A204.1 (cell line): Measurements from ENCODE around the gene CDC42BPB.

Experiments used
- FAIRE-seq: peaks from 2 replicates; lab custom pipeline; 2012; peaks lifted over from hg19 to GRCh38; lab: Jason Lieb, UNC

The CDC42BPB gene

DNA sequence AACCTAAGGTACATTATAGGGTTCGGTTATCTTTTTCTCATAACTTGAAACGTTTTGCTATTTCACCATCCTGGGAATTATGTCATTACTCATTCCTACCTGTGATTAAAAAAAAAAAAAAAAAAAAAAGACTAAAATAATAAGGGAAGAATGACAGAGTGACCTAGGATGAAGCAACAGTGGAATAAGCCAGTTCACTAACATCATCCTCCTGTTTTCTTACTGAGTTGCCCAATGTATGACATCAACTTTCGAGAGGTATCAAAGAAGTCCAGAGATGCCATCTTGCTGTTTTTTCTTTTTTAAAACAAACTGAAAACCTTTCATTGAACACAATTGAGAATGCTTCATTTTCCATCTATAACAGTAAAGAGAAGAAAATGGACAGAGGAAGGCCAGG, 92.1 kb downstream of the CDC42BPB start:
- no peak for FAIRE-seq

- no peak for FAIRE-seq
Measured at GRCh38 chr14:102964152-102964730, 93.1 kb downstream of the CDC42BPB start.

GRCh38 chr14:102962111-102962627, 95.2 kb downstream of the CDC42BPB start:
- FAIRE-seq: no peak

DNA sequence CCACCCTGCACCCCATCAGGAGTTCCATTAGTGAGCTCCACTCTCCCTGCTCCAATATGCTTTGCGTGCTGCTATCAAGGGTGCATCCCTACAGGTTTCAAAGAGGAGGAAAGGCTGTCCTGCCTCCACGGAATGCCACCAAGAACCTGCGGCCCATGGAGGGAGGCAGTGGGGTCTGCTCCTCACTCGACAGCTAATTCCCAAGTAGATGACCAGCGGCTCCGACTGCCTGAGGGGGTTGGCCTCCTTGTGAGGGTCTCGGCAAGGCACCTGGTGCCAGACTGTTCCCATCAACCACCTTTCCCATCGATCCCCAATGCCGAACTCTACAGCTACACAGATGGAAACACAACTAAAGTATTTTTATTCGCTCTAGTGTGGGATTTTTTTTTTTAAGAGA, 98.9 kb downstream of the CDC42BPB start:
- FAIRE-seq: no peak

DNA sequence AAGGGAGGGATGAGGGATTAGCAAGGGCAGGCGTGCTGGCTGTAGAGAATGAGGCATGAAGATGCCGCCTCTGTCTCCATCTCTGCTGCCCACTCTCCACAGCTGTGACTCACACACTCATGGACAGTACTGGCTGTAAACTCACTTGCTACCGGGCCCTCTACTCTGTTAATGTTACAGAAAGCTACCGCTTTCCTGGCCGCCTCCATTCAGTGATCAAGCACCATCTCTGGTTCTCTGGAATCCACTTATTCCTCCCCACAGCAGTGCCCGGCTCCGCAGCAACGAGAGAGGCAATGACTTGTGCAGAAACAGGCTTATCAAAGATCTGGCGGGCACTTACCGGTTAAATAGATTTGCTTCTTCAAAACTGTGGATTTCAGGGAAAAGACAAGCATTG, 100.1 kb downstream of the CDC42BPB start:
- no peak for FAIRE-seq

- FAIRE-seq: no peak
Measured at GRCh38 chr14:102955636-102956408, 101.5 kb downstream of the CDC42BPB start.

DNA sequence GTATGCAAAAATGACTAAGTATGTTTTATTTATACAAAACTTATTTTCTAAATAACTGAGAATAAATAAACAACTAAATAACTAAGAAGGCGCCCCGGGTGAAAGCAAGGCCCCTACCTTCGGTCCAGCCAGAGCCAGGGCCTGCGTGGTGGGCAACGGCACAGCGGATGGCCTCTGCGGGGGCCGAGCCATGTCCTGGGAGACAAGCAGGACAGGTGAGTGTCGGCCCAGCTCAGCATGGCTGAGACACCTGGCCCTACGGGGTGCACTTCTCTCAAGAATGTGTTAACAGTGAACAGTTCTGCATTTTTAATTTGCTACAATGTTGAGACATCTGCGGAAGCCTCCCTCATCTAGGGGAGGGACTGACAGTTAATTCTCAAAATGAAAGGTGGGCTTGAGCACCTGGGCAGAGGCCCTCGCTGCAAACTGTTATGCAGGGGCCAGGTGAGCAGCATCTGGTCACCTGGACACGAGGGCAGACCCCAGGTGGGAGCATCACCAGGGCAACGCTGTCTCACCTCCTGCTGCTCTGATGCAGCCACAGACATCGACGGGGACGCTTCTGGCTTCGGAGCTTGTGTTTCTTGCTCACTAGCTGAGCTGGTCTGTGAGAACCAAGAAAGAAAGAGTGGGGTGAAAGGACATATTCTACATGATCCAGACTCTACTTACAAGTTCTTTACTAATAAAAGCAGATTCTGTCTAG, 103.1 kb downstream of the CDC42BPB start:
- no peak for FAIRE-seq

GRCh38 chr14:102953100-102953499, 104.2 kb downstream of the CDC42BPB start:
- no peak for FAIRE-seq

- no peak for FAIRE-seq
Measured at GRCh38 chr14:102952276-102952675, 105.1 kb downstream of the CDC42BPB start.

GRCh38 chr14:102951799-102952198, 105.5 kb downstream of the CDC42BPB start:
- FAIRE-seq: no peak

- no peak for FAIRE-seq
Measured at GRCh38 chr14:102951034-102951433, 106.3 kb downstream of the CDC42BPB start.

DNA sequence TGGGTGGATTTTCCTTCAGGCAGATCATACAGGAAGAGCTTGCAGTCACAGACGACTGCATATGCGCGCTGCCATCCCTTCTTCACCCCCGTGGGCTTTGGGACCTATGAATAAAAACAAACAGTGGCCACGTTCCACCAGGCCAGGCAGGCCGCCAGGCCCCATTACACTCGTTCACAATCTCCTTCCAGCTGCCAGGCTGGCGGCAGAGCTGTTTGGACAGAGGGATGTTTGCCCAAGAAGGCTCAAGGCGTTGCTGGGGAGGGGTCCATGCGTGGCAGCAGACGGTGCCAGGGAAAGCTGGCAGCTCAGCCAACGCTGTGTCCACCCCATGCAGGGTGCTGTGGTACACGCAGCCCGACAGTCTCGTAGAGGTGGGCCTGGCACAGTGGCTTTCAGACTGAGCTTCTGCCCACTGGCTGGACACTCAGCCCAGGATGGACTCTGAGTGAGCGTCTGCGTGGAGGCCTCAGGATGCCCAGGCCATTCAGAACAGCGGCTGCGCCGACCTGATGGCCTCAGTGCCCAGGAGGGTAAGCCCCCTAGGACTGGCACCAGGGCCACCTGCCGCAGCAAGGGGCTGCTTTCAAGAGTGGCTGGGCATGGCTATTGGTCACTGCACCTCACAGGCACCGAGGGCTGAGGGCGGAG, 107.4 kb downstream of the CDC42BPB start:
- FAIRE-seq: no peak

GRCh38 chr14:102949062-102949800, 108.1 kb downstream of the CDC42BPB start:
- no peak for FAIRE-seq

DNA sequence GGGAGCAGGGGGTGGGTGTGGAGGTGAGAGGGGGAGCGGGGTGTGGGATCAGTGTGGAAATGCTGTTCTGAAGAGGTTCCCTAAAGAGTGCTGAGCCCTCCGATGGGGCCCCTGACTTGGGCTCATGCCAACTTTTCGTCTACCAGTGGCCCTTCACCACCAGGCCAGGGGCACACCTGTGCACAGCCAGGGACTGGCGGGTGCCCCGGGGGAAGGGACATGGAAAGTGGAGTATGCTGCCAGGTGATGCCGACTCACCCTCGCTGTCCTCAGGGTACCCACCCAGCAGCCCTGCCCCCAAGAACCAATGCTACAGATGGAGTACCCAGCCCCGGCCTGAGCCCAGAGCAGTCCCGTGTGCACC, 108.7 kb downstream of the CDC42BPB start:
- FAIRE-seq: no peak

DNA sequence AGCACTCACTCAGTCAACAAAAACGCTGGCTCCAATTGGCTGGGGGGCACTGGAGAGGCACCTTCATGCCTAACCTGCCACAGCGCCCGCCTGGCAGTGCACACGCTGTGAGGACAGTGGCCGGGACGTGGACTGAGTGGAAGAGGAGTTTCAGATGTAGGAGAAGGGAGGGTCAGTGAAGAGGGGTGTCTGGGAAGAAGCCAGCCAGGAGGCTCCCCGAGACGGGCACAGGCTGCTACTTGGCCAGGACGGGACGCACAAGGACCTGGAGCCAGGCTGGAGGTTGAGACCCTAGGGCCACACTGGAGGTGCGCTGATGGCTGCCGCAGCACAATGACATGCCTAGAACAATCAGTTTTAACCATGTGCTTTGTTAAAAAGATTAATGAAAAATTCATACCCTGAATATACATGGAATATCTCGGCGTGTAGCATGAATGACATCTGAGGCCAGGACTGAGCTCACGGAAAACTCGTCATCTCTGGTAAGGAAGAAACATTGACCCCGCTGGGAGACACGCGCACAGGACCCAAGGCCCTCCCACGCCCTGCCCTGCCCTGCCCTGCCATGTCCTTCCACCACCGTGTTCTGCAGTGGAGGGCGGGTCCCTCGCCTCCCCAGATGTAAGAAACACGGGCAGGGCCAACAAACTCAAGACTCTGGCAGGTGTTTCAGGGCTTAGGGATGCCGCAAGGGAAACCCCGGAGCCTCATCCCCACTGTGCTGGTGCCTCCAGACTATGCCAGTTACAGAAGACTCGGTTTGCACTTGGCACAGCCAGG, 109.8 kb downstream of the CDC42BPB start:
- FAIRE-seq: no peak

DNA sequence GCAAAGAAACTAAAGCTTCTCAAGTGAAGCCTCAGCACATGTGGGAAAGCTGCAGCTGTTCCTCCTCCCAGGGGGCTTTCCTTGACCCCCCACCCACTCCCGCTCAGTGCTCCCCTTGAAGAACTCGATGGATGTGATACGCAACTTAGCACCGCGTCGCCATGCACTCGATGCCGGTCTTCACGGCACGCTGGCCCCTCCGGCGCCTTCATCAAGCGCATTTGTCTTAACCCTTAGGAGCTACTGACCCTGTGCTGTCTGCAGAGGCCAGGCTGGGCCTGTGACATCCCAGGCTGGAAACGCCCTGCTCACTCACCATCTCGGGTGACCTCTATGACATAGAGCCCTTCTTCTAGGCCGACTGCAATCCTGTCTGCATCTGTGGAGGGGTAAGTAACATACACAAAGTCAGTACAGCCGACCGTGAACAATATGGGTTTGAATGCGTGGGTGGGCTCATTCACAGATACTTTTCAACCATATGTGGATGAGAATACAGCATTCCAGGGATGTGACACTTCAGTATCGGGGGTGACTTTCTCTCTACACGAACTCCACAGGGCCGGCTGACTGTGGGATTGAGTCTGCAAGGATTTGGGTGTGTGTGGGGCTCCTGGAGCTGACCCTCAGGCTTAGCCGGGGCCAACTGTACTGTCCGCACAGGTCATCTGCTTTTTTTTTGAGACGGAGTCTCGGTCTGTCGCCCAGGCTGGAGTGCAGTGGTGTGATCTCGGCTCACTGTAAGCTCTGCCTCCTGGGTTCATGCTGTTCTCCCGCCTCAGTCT, 111.8 kb downstream of the CDC42BPB start:
- no peak for FAIRE-seq

DNA sequence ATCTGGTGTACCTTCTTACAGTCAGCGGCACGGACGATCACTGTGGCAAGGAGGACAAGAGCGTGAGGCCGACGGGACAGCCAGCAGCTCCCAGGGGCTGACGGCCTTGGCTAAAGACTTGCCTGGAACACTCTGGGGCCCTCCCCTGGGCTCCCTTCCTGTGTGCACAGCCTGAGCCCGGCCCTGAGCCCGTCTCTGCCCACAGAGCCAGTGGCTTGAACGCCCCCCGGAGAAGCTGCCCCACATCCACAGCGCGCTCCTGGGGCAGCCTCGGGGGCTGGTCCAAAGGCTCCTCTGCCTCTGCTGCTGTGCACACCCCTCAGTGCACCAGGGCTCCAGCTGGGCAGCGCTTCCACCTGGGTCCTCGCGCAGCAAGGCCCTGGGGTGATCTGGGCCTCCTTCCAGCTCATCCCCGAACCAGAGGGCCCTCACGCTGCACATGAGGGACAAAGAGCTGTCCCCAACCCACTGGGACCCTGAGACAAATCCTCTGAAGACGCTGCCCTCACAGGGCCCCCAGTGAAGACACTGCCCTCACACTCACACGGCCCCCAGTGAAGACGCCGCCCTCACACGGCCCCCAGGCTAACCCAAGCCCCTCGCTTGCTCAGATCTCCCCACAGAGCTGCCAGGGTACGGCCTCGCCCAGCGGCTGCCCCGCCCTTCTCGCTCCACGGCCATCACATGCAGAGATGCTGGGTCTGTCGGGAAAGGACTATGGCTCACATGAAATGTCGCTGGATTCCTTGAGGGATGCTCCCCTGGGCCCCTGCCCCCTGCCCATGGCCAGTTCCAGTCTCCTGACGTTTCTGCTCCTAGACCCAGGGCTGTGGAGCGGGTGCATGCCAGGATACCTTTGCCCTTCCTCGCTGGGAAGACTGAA, 112.7 kb downstream of the CDC42BPB start:
- FAIRE-seq: no peak

DNA sequence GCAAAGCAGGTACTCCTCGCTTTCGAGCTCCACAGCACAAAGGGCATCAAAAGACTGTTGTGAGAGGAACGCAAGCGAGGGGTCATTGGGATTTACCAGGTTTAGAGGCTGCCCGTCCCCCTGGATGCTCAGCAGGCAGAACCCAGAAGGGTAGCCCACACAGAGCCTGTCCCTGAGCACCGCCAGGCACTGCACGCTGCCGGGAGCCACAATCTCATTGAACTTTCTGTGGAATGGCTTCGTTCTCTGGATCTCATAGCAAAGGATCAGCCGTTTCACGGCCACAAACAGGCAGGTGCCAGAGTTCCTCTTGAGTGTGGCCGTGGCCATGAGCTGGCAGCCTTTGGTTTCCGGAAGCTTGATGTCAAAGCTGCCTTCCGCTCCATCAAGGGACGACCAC, 113.4 kb downstream of the CDC42BPB start:
- FAIRE-seq: no peak

DNA sequence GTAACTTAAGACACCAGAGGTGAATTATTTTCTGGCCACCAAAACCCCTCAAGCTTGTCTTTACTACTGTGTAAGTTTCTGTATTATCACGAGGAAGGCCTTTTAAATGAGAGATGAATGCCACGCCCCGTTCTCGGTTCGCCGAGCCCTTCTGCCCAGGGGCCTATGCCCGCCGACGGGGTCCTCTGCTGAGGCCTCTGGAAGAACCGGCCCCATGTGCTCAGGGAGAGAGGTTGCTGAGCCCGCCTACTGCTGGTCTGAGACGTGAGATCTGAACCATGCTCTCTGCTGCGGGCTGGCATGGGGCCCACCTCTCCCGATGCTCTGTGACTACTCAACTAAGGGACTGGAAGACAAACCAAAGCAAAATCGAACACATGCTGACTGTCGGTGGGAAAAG, 113.9 kb downstream of the CDC42BPB start:
- no peak for FAIRE-seq
